Germinal center (tissue), 1 donor: ENCODE results near the gene SCRG1.

Source experiments
- DNase-seq: peaks from one replicate; pipeline ENCODE4 v3.0.0; 2012; ENCODE audit warnings: mixed read lengths, low spot score

Gene SCRG1

GRCh38 chr4:173362666-173363065 is 36.2 kb downstream of the SCRG1 start:
- DNase-seq = no peak

GRCh38 chr4:173360587-173361221 is 38.2 kb downstream of the SCRG1 start:
- DNase-seq = no peak

- DNase-seq = no peak
These were observed 41.0 kb downstream of the SCRG1 start for GRCh38 chr4:173357939-173358338.

GRCh38 chr4:173347467-173347866 is 51.4 kb downstream of the SCRG1 start:
- DNase-seq = no peak

GRCh38 chr4:173346074-173346473 is 52.8 kb downstream of the SCRG1 start:
- DNase-seq = no peak

- no peak for DNase-seq
These were observed 53.3 kb downstream of the SCRG1 start for GRCh38 chr4:173345648-173346047.

GRCh38 chr4:173343832-173344397 is 55.0 kb downstream of the SCRG1 start:
- no peak for DNase-seq

- no peak for DNase-seq
These were observed 61.5 kb downstream of the SCRG1 start for GRCh38 chr4:173337463-173337862.

- peak; percentile 69 for DNase-seq
These were observed 63.8 kb downstream of the SCRG1 start for GRCh38 chr4:173334891-173335752.
